Mucosa of descending colon (tissue), 3 donors: Measurements from ENCODE around the gene IRF2BP2. TPM values are rescaled to one million over a fixed set of nuclear protein-coding genes. Genes with fewer than 3 reads are reported as not detected.

Experiments used
- ATAC-seq: fragments of 200-7000 bp; cut with Tn5 transposase; one replicate; pipeline ENCODE4 v1.9.1; 2020; ENCODE audit warnings: mild to moderate bottlenecking, moderate library complexity
- DNase-seq, 3 donors: peaks; one replicate each; pipeline ENCODE4 v3.0.0-alpha.2; 2020
- H3K36me3 ChIP-seq: fragments of 200-600 bp; one replicate; pipeline ENCODE4 v1.8.0; 2021; ENCODE audit warnings: low read depth, mild to moderate bottlenecking
- H3K4me1 ChIP-seq: fragments of 200-600 bp; one replicate; pipeline ENCODE4 v1.8.0; 2021; ENCODE audit warnings: low read depth, mild to moderate bottlenecking
- H3K4me3 ChIP-seq: fragments of 200-600 bp; one replicate; pipeline ENCODE4 v1.8.0; 2021; ENCODE audit warnings: mild to moderate bottlenecking
- H3K9me3 ChIP-seq: fragments of 200-600 bp; one replicate; pipeline ENCODE4 v1.8.0; 2021; ENCODE audit warnings: mild to moderate bottlenecking
- CTCF ChIP-seq: fragments of 200-600 bp; IDR thresholded peaks from one replicate; pipeline ENCODE4 v1.8.0; 2022; ENCODE audit warnings: antibody characterized with exemption, mild to moderate bottlenecking
- intact Hi-C, 2 donors: fragments of 100-400 bp; cut with DNase I in 1 of 2; cut with micrococcal nuclease in 1 of 2; formaldehyde crosslinking; loops; one replicate each; pipeline versions ENCODE4 v1.11.0 to v1.11.1; 2022; cut with DNase I, micrococcal nuclease
- long read RNA-seq, 2 donors: library from polyadenylated mRNA; unstranded; transcript quantifications; one replicate each; pipeline ENCODE4 v2.0.0, GENCODE V29; 2019 to 2021
- total RNA-seq, 3 donors: library from RNA; stranded (reverse); fragmentation: NEBNext Ultra II Directional in 2 of 3; extraction: Animal tissue kit (Norgen Biotek cat#: 25700) in 2 of 3; gene quantifications; one replicate each; pipeline versions ENCODE4 v1.2.1 to v1.2.4, GENCODE V29; 2021 to 2023
- donor health status: DM: no; HTN: no; CAD: no; lungs with moderate emphysema.
- donor health status: DM: no; HTN: no; CAD: no.
- donor health status: DM: no; HTN: yes; CAD: no.

The IRF2BP2 gene
- total RNA-seq: 100 to 1,000 TPM; 134 to 180 (median 156) TPM
- long read RNA-seq, donor 1, full-length matches to known transcripts: 70 of 154 reads
- long read RNA-seq, donor 1, partial matches to known transcripts: 0 of 154 reads
- long read RNA-seq, donor 1, other reads (novel, unspliced or antisense): 84 of 154 reads
- long read RNA-seq, donor 2, full-length matches to known transcripts: 3 of 11 reads
- long read RNA-seq, donor 2, partial matches to known transcripts: 0 of 11 reads
- long read RNA-seq, donor 2, other reads (novel, unspliced or antisense): 8 of 11 reads

DNA sequence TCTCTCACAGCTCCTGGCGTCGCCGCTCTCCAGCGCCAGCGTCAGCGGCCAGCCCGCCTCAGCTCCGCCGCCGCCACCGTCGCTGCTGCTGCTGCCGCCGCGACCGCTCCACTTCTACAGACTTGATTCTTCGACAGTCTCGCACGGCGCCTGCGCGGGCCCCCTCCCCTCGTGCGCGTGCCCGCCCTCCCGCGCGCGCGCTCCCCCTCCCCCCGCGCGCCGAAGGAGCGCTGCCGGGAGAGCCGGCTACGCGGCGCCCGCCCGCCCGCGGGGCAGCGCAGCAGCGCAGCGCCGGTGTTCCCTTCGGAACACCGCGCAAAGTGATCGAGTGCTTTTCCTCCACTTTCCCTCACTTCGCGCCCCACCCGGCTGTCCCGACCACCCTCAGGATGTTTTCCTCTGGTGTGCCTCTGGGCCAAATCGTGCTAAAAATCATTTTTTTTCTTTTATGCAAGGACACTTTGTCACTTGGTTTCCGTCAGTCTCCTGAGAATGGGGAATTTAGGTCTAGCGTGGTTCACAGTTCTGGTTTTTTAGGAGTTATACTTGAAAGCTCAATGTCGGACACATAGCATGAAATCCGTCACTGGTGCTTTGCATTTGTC, at the start of gene IRF2BP2:
TSS of gene IRF2BP2 (minus strand) at position 118 of the 605 bp plus-strand sequence. CDS start 684 bp downstream, outside the sequence.
- H3K4me3 ChIP-seq: peak within 1 kb of the TSS; percentile 86
- peaks cover 34% of the 10 kb centered on the region for H3K4me1 ChIP-seq
- DNase-seq: peak; percentile 86 to 92 (median 91)
- H3K9me3 ChIP-seq: no peaks in the 10 kb centered on the region
- peak; percentile 50 for ATAC-seq
- no peaks in the 10 kb centered on the region for H3K36me3 ChIP-seq
- TF ChIP-seq CTCF: no peak
- intact Hi-C loops: loop anchor here in 1 of 2 donors (5.0 kb wide), 3 partner anchors 112 to 472 kb away; no protein-coding TSS in a partner anchor

DNA sequence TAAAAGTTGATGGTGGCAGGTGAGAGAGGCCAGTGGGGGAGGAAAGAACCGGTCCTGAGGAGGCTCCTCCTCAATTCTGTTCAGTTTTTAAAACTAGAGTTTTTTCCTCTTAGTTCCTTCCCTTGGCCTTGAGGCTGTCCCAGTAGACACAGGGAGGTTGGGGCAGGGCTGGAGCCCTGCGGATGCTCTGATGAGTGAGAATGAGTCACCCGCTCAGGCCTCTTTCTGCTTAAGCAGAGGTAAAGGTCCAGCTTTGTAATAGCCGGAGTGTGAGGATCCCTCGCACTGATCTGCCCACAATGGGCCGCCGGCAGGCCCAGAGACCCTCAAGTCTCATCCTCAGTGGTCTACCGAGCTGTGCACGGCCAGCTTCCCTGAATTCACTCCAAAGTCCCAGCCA, 49.6 kb upstream of the IRF2BP2 start:
- Histone ChIP-seq H3K4me1 (peaks cover 5% of the 10 kb centered on the region), H3K9me3 (no peaks in the 10 kb centered on the region), H3K4me3 (no peak overlapping the region), H3K36me3 (no peaks in the 10 kb centered on the region)
- intact Hi-C loops: no loop called here
- ATAC-seq (peak; percentile 49), DNase-seq (no peak)
- no peak for TF ChIP-seq CTCF

GRCh38 chr1:234658138-234658537, 48.2 kb upstream of the IRF2BP2 start:
- no peak for DNase-seq
- peak; percentile 57 for ATAC-seq

DNA sequence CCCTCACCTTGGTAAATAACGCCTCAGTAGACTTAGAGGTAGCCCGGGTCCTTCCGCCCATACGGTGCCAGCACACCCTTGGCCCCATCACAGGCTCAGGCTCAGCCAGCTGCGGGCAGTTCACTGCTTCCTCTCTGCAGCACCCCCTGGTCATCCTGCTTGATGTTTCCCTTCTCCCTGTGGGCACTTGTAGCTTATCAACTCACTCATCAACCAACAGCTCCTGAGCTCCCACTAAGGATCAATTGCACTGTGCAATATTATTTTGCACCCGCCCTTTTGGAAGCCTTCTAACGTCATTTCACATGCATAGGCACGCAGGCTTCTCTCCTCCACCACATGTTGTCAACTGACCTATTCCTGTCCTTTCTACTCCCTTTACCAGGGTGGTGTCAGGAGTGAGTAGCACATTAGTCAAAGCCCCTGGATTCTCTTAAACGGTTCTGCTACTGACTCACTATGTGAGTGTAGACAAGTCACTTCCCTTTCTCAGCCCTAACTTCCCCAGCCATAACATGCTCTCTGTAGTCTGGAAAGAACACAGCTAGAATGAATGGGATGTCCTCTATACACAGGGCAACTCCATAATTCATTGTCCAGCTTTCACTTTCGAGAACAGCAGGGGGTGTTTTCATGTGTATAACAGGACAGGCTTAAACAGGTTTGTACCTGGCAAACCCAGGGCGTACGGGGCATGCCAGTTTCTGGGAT, 47.1 kb upstream of the IRF2BP2 start:
- peaks cover 5% of the 10 kb centered on the region for H3K4me1 ChIP-seq
- H3K36me3 ChIP-seq: no peaks in the 10 kb centered on the region
- no peak overlapping the region for H3K4me3 ChIP-seq
- intact Hi-C loops: no loop called here
- no peak for TF ChIP-seq CTCF
- peak in 1 of 3 donors; percentile 69 for DNase-seq
- ATAC-seq: peak; percentile 81
- H3K9me3 ChIP-seq: no peaks in the 10 kb centered on the region

More at GRCh38 chr1:234658138-234658537, 48.2 kb upstream of the IRF2BP2 start:
- Histone ChIP-seq H3K9me3 (no peaks in the 10 kb centered on the region), H3K4me1 (peaks cover 5% of the 10 kb centered on the region), H3K36me3 (no peaks in the 10 kb centered on the region), H3K4me3 (no peak overlapping the region)
- no peak for TF ChIP-seq CTCF
- intact Hi-C loops: no loop called here

GRCh38 chr1:234656070-234656895, 46.3 kb upstream of the IRF2BP2 start:
- TF ChIP-seq CTCF: no peak
- no peaks in the 10 kb centered on the region for H3K9me3 ChIP-seq
- no peaks in the 10 kb centered on the region for H3K36me3 ChIP-seq
- intact Hi-C loops: no loop called here
- ATAC-seq (no peak), DNase-seq (no peak)
- H3K4me3 ChIP-seq: no peak overlapping the region
- peaks cover 5% of the 10 kb centered on the region for H3K4me1 ChIP-seq
